ENCODE results near the gene INPP4B. TPM values are rescaled to one million over a fixed set of nuclear protein-coding genes. Genes with fewer than 3 reads are reported as not detected.

INPP4B gene
- total RNA-seq, 1 donor from 2014 or later = 16.8 TPM

DNA sequence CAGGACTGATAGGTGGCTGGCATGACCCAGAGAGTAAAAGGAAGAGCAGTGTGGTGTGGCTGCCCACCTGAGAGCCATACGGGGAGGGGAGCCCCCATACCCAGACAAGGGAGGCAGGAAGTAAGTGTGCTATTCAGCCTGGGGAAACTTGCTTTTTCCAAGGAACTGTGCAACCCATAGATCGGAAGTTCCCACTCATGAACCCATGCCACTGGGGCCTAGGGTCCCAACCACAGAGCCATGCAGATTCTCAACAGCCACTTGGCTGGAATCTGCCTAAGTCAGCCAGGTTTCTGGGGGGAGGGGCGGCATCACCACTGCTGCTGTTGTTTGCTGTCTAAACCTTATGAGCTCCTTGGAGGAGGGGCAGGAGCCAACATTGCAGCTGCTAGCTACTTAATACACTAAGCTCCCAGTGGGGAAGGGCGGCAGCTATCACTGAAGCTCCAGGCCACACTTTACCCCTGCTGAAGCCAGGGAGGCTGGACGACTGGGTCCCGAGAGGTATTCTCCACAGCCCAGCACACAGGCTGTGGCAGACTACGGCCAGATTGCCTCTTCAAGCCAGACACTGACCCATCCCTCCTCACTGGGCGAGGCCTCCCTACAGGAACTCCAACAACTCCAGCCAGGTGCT is 410.4 kb downstream of the INPP4B start:
- H3K9me3 Mint-ChIP-seq = peaks cover 17% of the 10 kb centered on the region
- H3K4me1 Mint-ChIP-seq (ENCODE audit: low read depth) = peaks cover 6% of the 10 kb centered on the region
- no peaks in the 10 kb centered on the region for H3K27me3 Mint-ChIP-seq (ENCODE audit: insufficient read depth)
- H3K27ac Mint-ChIP-seq = no peak overlapping the region
- H3K36me3 Mint-ChIP-seq (ENCODE audit: low read depth) = peaks cover 4% of the 10 kb centered on the region
- no peak for DNase-seq (ENCODE audit: low spot score)
- intact Hi-C loops (cut with micrococcal nuclease) = no loop called here
- H3K4me3 Mint-ChIP-seq = no peak overlapping the region

- peaks cover 17% of the 10 kb centered on the region for H3K9me3 Mint-ChIP-seq
- H3K4me3 Mint-ChIP-seq = no peak overlapping the region
- peaks cover 6% of the 10 kb centered on the region for H3K4me1 Mint-ChIP-seq (ENCODE audit: low read depth)
- no peak overlapping the region for H3K27ac Mint-ChIP-seq
- no peak for DNase-seq (ENCODE audit: low spot score)
- H3K36me3 Mint-ChIP-seq (ENCODE audit: low read depth) = peaks cover 4% of the 10 kb centered on the region
- no peaks in the 10 kb centered on the region for H3K27me3 Mint-ChIP-seq (ENCODE audit: insufficient read depth)
- intact Hi-C loops (cut with micrococcal nuclease) = no loop called here
These were observed 411.4 kb downstream of the INPP4B start for GRCh38 chr4:142434519-142435224.

GRCh38 chr4:142428715-142429114 is 417.4 kb downstream of the INPP4B start:
- Mint-ChIP-seq H3K4me3 (no peak overlapping the region), H3K9me3 (peaks cover 6% of the 10 kb centered on the region), H3K36me3 (ENCODE audit: low read depth) (no peaks in the 10 kb centered on the region), H3K27ac (no peak overlapping the region), H3K27me3 (ENCODE audit: insufficient read depth) (no peaks in the 10 kb centered on the region), H3K4me1 (ENCODE audit: low read depth) (no peaks in the 10 kb centered on the region)
- DNase-seq (ENCODE audit: low spot score) = no peak
- intact Hi-C loops (cut with micrococcal nuclease) = no loop called here

- intact Hi-C loops (cut with micrococcal nuclease) = no loop called here
- DNase-seq (ENCODE audit: low spot score) = no peak
- no peaks in the 10 kb centered on the region for H3K27me3 Mint-ChIP-seq (ENCODE audit: insufficient read depth)
These were observed 418.6 kb downstream of the INPP4B start for GRCh38 chr4:142427456-142427855.

DNA sequence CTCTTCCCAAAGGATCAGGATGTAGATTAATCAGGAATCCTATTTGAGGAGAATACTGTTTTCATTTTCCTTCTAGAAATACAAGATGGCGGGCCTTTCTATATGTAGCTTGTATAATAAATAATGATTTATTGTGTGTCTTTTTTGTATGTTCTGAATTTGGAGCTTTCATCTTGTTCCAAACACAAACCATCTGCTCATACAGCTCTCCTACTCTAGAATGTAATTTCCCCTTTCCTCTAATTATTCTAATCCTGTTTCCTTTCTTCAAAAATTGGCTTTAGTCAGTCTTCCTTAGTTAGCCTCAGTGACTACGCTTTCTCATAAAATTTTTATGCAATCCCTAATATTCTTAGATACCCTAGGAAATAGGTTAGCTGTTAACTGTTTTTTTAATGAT is 422.2 kb downstream of the INPP4B start:
- Mint-ChIP-seq H3K27me3 (ENCODE audit: insufficient read depth) (no peaks in the 10 kb centered on the region), H3K36me3 (ENCODE audit: low read depth) (peaks cover 8% of the 10 kb centered on the region), H3K4me1 (ENCODE audit: low read depth) (peaks cover 3% of the 10 kb centered on the region), H3K4me3 (no peak overlapping the region), H3K9me3 (peaks cover 6% of the 10 kb centered on the region), H3K27ac (no peak overlapping the region)
- DNase-seq (ENCODE audit: low spot score) = no peak
- intact Hi-C loops (cut with micrococcal nuclease) = no loop called here

More at GRCh38 chr4:142427456-142427855, 418.6 kb downstream of the INPP4B start:
- H3K27ac Mint-ChIP-seq = no peak overlapping the region
- no peak overlapping the region for H3K4me3 Mint-ChIP-seq
- H3K9me3 Mint-ChIP-seq = peaks cover 6% of the 10 kb centered on the region
- H3K4me1 Mint-ChIP-seq (ENCODE audit: low read depth) = no peaks in the 10 kb centered on the region
- peaks cover 2% of the 10 kb centered on the region for H3K36me3 Mint-ChIP-seq (ENCODE audit: low read depth)

DNA sequence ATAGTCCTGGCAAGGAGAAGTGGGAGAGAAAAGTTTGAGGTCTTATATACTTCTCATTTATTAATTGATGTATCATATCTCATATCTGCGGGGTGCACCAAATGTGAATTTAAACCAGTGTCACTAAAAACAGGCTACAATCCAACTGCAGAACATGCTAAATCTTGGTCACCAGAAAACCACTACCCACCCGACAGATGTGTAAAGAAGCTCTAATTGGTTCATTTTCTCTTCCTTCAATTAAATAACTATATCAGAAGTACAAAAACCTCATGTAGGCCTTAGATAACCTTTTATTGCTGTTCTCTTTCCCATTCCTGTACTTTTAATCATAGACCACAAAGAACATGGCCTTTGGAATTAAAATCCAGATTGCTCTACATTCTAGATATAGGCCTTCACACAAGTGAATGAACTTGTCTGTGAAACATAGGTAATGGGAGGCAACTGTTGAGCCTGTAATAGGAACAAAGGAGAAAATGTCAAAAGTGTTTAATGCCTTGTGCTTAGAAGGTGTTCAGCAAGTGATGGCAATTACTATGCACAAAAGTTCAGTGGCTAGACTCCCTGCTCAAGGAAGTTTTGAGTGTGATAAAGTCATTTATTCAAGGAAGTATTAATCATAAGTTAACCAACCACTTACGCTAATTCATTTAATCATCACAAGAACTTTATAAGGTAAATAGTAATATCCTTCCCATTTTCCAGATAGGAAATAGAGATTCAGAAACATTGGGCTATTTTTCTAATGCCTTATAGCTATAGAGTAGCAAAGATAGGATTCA is 425.6 kb downstream of the INPP4B start:
- no peak overlapping the region for H3K27ac Mint-ChIP-seq

DNA sequence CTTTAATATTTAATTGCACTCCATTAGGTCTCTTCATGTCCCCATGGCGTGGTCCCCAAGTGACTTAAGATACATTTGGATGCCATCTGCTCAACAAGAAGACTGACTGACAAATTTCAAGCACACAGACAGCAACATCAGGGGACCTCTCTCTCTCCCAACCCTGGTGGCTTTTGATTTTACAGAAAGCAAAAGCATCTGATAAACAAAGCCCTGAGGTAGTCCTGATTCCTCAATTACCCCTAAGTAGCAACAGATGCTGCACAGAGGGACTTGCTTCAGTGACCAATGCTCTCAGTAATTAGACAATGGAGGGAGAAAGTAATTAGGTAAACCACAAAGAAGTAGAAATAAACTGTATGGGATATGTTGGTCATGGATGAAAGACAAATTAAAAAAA is 426.4 kb downstream of the INPP4B start:
- H3K27ac Mint-ChIP-seq = no peak overlapping the region
- H3K27me3 Mint-ChIP-seq (ENCODE audit: insufficient read depth) = no peaks in the 10 kb centered on the region
- H3K36me3 Mint-ChIP-seq (ENCODE audit: low read depth) = peaks cover 8% of the 10 kb centered on the region
- no peak overlapping the region for H3K4me3 Mint-ChIP-seq
- H3K4me1 Mint-ChIP-seq (ENCODE audit: low read depth) = peaks cover 29% of the 10 kb centered on the region
- DNase-seq (ENCODE audit: low spot score) = no peak
- intact Hi-C loops (cut with micrococcal nuclease) = loop anchor here (5.0 kb wide), 1 partner anchor 293 kb away; no protein-coding TSS in a partner anchor
- H3K9me3 Mint-ChIP-seq = no peaks in the 10 kb centered on the region

More for the DNA sequence above, 425.6 kb downstream of the INPP4B start:
- peaks cover 25% of the 10 kb centered on the region for H3K4me1 Mint-ChIP-seq (ENCODE audit: low read depth)
- peaks cover 8% of the 10 kb centered on the region for H3K36me3 Mint-ChIP-seq (ENCODE audit: low read depth)
- no peaks in the 10 kb centered on the region for H3K27me3 Mint-ChIP-seq (ENCODE audit: insufficient read depth)
- intact Hi-C loops (cut with micrococcal nuclease) = no loop called here
- no peak overlapping the region for H3K4me3 Mint-ChIP-seq
- peaks cover 5% of the 10 kb centered on the region for H3K9me3 Mint-ChIP-seq
- DNase-seq (ENCODE audit: low spot score) = no peak

DNA sequence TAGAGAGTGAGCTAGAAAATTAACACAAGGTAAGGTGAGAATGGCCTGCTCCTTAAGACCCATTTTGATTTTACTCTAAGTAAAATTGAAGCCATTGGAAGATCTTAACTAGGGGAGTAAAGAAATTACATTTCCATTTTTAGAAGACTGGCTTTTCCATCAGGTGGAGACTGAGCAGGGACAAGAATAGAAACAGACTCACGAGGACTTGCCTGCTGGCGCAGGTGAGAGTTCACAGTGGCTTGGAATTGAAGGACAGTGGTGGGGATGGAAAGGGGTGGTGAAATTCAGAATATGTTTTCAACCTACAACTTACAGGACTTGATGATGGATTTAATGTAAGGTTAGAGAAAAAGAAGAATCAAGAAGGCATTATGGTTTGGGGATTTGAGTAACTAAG is 427.4 kb downstream of the INPP4B start:
- Mint-ChIP-seq H3K27ac (no peak overlapping the region), H3K9me3 (no peaks in the 10 kb centered on the region), H3K4me1 (ENCODE audit: low read depth) (peaks cover 33% of the 10 kb centered on the region), H3K27me3 (ENCODE audit: insufficient read depth) (no peaks in the 10 kb centered on the region), H3K36me3 (ENCODE audit: low read depth) (peaks cover 9% of the 10 kb centered on the region), H3K4me3 (no peak overlapping the region)
- no peak for DNase-seq (ENCODE audit: low spot score)
- intact Hi-C loops (cut with micrococcal nuclease) = loop anchor here (5.0 kb wide), 1 partner anchor 294 kb away; no protein-coding TSS in a partner anchor

DNA sequence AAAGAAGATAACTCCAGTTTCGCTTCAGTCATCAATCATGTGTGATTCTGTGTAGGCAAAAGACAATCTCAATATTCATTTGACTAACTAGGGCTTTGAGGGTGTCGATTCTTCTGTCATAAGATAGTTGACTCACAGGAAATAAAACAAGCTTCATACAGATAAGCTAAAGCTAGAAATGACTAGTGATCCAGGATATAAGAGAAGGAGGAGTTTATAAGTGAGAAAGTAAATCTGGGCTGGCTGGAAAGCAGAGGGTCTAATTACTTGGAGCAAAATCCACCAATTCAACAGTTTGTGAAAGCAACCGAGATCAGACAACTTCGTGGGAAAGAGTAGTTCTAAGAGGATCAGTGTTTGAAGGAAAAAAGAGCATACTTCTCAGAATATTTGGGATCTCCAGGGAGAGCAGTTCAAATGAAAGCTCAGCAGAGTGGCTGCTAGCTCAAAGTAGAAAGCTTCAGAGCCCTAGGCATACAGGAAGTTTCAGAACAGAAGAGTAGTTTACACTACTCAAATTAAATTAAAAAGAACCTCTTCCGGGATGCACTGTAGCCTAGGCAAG is 429.3 kb downstream of the INPP4B start:
- H3K4me1 Mint-ChIP-seq (ENCODE audit: low read depth) = peaks cover 33% of the 10 kb centered on the region
- no peak for DNase-seq (ENCODE audit: low spot score)
- no peaks in the 10 kb centered on the region for H3K9me3 Mint-ChIP-seq

GRCh38 chr4:142416121-142416520 is 430.0 kb downstream of the INPP4B start:
- Mint-ChIP-seq H3K27ac (peak overlapping the region; percentile 26), H3K4me1 (ENCODE audit: low read depth) (peaks cover 38% of the 10 kb centered on the region), H3K27me3 (ENCODE audit: insufficient read depth) (no peaks in the 10 kb centered on the region), H3K36me3 (ENCODE audit: low read depth) (peaks cover 1% of the 10 kb centered on the region), H3K4me3 (no peak overlapping the region), H3K9me3 (no peaks in the 10 kb centered on the region)
- DNase-seq (ENCODE audit: low spot score) = no peak
- intact Hi-C loops (cut with micrococcal nuclease) = loop anchor here (1.0 to 5.0 kb wide), 7 partner anchors 9 to 296 kb away; no protein-coding TSS in a partner anchor

More for the DNA sequence above, 429.3 kb downstream of the INPP4B start:
- Mint-ChIP-seq H3K27ac (peak overlapping the region; percentile 91), H3K4me3 (peak overlapping the region; percentile 50), H3K36me3 (ENCODE audit: low read depth) (peaks cover 2% of the 10 kb centered on the region), H3K27me3 (ENCODE audit: insufficient read depth) (no peaks in the 10 kb centered on the region)
- intact Hi-C loops (cut with micrococcal nuclease) = loop anchor here (1.0 to 5.0 kb wide), 7 partner anchors 9 to 296 kb away; no protein-coding TSS in a partner anchor

DNA sequence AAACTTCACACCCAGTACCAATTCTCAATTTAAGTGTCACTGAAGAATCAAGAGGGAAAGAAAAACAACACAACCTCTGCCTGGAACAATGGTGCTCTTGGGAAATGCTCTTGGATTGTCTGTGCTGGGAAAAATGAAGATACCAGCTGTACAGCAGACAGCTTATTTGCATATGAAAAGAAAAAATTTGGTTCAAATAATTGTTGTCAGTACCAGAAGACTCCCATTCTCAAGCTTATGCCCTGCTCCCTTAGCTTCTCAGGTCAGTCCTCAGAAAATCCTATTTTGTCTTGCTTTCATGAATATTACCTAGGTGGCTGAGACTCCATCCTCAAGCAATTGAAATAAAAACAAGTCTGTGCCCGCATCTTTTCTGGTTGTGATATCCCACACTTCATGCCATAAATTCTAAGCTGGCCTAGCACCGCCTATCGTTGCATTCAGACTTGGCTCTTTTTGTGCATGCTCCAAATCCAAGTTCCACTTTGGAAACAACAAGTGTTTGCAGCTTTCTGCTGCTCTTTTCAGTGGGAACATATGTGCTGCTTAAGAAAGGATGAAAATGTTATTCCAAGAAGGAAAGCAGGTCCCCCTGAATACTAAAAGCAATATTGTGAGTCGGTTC is 431.6 kb downstream of the INPP4B start:
- Mint-ChIP-seq H3K36me3 (ENCODE audit: low read depth) (peaks cover 1% of the 10 kb centered on the region), H3K27ac (no peak overlapping the region), H3K27me3 (ENCODE audit: insufficient read depth) (no peaks in the 10 kb centered on the region), H3K4me1 (ENCODE audit: low read depth) (peaks cover 48% of the 10 kb centered on the region), H3K9me3 (no peaks in the 10 kb centered on the region), H3K4me3 (no peak overlapping the region)
- intact Hi-C loops (cut with micrococcal nuclease) = no loop called here
- no peak for DNase-seq (ENCODE audit: low spot score)

DNA sequence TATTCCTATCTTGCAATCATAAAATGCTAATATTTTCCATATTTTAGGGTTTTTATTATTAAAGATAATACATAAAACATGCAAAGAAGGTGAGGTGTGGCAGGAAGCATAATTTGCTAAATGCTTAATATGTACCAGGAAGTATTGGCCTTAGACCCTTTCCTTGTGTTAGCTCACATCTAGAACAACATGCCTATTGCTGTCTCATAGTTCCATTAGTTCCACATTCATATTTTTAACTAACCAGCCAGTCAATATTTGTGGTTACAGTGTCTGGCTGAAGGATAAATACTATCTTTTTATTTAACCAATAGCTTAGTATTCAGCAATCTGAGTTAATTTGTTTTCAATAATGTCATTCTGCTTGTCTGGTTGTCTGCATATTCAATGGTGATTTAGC is 432.6 kb downstream of the INPP4B start:
- no peak overlapping the region for H3K27ac Mint-ChIP-seq

More for the DNA sequence above, 432.6 kb downstream of the INPP4B start:
- DNase-seq (ENCODE audit: low spot score) = no peak
- intact Hi-C loops (cut with micrococcal nuclease) = no loop called here
- Mint-ChIP-seq H3K9me3 (no peaks in the 10 kb centered on the region), H3K27me3 (ENCODE audit: insufficient read depth) (no peaks in the 10 kb centered on the region), H3K4me3 (no peak overlapping the region), H3K4me1 (ENCODE audit: low read depth) (peaks cover 47% of the 10 kb centered on the region), H3K36me3 (ENCODE audit: low read depth) (peaks cover 1% of the 10 kb centered on the region)
